Esophagus muscularis mucosa (tissue), 4 donors: ENCODE measurements around the gene ZNF484. TPM values are rescaled to one million over a fixed set of nuclear protein-coding genes. Genes with fewer than 3 reads are reported as not detected.
"Not testable (repeated sequence)": the region's sequence is repeated elsewhere in the genome, so short reads cannot be mapped to it uniquely, and the experiment has no call there.

Experiments
- DNase-seq: peaks from one replicate; pipeline ENCODE4 v3.0.0-alpha.2; 2017; ENCODE audit errors: extremely low spot score
- H3K27ac ChIP-seq, 4 donors: fragments of 200-600 bp; sonication (generic); replicated peaks in 1 of 4; 1 replicate in 3 of 4; 2 replicates in 1 of 4; pipeline ENCODE4 v1.5.1; 2016 to 2019; ENCODE audit warnings: mild to moderate bottlenecking in 1 of 4
- H3K27me3 ChIP-seq, 4 donors: fragments of 200-600 bp; sonication (generic); one replicate each; pipeline versions ENCODE4 v1.5.1 to v1.6.0; 2016 to 2019
- H3K36me3 ChIP-seq, 4 donors: fragments of 200-600 bp; sonication (generic); one replicate each; pipeline ENCODE4 v1.5.1; 2016 to 2019
- H3K4me1 ChIP-seq, 4 donors: fragments of 200-600 bp; sonication (generic); one replicate each; pipeline ENCODE4 v1.5.1; 2016 to 2019
- H3K4me3 ChIP-seq, 4 donors: fragments of 200-600 bp; sonication (generic); 1 replicate in 2 of 4; 2 replicates in 2 of 4; pipeline ENCODE4 v1.5.1; 2016 to 2019; ENCODE audit warnings: mild to moderate bottlenecking in 4 of 4, moderate library complexity in 1 of 4
- H3K9me3 ChIP-seq, 4 donors: fragments of 200-600 bp; sonication (generic); 1 replicate in 3 of 4; 2 replicates in 1 of 4; pipeline ENCODE4 v1.5.1; 2016 to 2019
- CTCF ChIP-seq, 3 experiments: fragments of 200-600 bp in 2 of 3; fragments of 450-650 bp in 1 of 3; sonication (generic) in 2 of 3; IDR thresholded peaks; one replicate each; pipeline ENCODE4 v1.5.1; 2017 to 2019; ENCODE audit warnings: antibody characterized with exemption in 3 of 3, mild to moderate bottlenecking in 2 of 3, moderate library complexity in 1 of 3
- EP300 ChIP-seq: sonication (generic); formaldehyde crosslinking; IDR thresholded peaks from one replicate; pipeline ENCODE4 v1.6.1; 2017; ENCODE audit warnings: antibody characterized with exemption
- POLR2A ChIP-seq: fragments of 450-650 bp; IDR thresholded peaks from one replicate; pipeline ENCODE4 v1.6.1; 2017; ENCODE audit warnings: antibody characterized with exemption, moderate library complexity, mild to moderate bottlenecking, low read depth
- POLR2AphosphoS5 ChIP-seq, 2 donors: sonication (generic); formaldehyde crosslinking; IDR thresholded peaks; one replicate each; pipeline ENCODE4 v1.6.1; 2017; ENCODE audit warnings: antibody characterized with exemption in 2 of 2
- WGBS: methylation state at CpG from one replicate; pipeline ENCODE4 v1.1.5; 2018; 5-methylcytosine and 5-hydroxymethylcytosine counted together
- intact Hi-C: fragments of 100-400 bp; cut with DNase I; formaldehyde crosslinking; loops from one replicate; pipeline ENCODE4 v1.15.1; 2023
- total RNA-seq, 4 donors: library from RNA; depleted of rRNA; stranded (reverse); fragments of >200 nt; gene quantifications; one replicate each; pipeline versions ENCODE4 v1.1.0 to v1.2.1, GENCODE V29; 2016

The ZNF484 gene
- total RNA-seq, 4 donors from 2014 or later, result 8.9 to 11.4 (median 9.9) TPM

- H3K9me3 ChIP-seq, result no peaks in the 10 kb centered on the region
- intact Hi-C loops, result no loop called here
- no peak overlapping the region for H3K27ac ChIP-seq
- no peaks in the 10 kb centered on the region for H3K27me3 ChIP-seq
- H3K36me3 ChIP-seq, result peaks cover 30 to 68% (median 54%) of the 10 kb centered on the region in 4 donors
- H3K4me3 ChIP-seq, result no peak overlapping the region
- TF ChIP-seq EP300 (no peak), POLR2A (no peak), CTCF (IDR thresholded peaks at IDR 0.05) (no peak), POLR2AphosphoS5 (IDR thresholded peaks at IDR 0.05) (no peak)
- H3K4me1 ChIP-seq, result no peaks in the 10 kb centered on the region
- no peak for DNase-seq
Observed at GRCh38 chr9:92857236-92857635, 20.6 kb downstream of the ZNF484 start.

DNA sequence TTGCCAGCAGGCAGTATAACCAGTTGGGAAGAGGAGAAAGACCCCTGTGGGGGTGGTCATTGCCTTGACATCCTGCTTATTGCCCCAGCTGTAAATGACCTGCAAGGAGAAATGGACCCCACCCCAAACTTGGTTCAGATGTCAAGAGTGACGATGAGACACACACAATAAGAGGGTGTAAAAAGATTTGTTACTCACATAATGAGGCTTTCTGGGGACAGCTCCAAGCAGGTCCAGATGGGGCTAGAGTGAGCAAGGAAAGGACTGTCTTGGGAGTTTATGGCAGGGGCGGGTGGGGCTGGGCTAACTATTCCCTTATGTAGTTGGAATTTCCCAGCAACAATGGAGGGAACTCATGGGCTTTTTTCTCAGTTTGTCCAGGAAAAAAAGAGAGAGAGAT lies 24.1 kb downstream of the ZNF484 start:
- H3K36me3 ChIP-seq, result peaks cover 58 to 88% (median 71%) of the 10 kb centered on the region in 4 donors
- no peak for DNase-seq
- TF ChIP-seq POLR2AphosphoS5 (IDR thresholded peaks at IDR 0.05) (no peak), EP300 (no peak), CTCF (IDR thresholded peaks at IDR 0.05) (no peak)
- H3K9me3 ChIP-seq, result peaks cover 0 to 9% (median under 1%) of the 10 kb centered on the region in 4 donors
- intact Hi-C loops, result no loop called here
- H3K27ac ChIP-seq, result no peak overlapping the region
- H3K27me3 ChIP-seq, result no peaks in the 10 kb centered on the region
- 100% methylated on average over 2 of the region's 2 CpGs for WGBS
- no peak overlapping the region for H3K4me3 ChIP-seq
- H3K4me1 ChIP-seq, result no peaks in the 10 kb centered on the region

DNA sequence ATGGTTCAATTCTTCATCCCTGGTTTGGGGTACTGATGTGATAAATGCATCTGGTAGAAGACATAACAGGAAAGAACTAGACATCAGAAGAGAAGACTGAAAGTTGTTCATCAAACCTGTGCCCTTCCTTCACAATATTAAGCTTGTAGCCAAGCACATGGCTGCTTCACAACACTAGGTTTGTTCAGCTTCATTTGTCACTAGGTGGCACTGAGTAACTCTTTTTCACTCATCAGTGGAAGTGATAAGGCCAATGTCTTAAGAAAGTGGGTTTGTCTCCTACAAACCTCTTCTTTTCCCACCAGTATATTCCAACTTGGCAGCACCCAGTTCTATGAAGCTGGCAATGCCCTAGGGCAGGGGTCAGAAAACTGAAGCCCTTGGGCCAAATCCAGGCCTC lies 26.9 kb downstream of the ZNF484 start:
- no peaks in the 10 kb centered on the region for H3K4me1 ChIP-seq
- DNase-seq, result no peak
- H3K27ac ChIP-seq, result no peak overlapping the region
- H3K36me3 ChIP-seq, result peaks cover 81 to 100% (median 89%) of the 10 kb centered on the region in 4 donors
- H3K9me3 ChIP-seq, result peaks cover 7 to 37% (median 22%) of the 10 kb centered on the region in 4 donors
- H3K27me3 ChIP-seq, result no peaks in the 10 kb centered on the region
- no peak for TF ChIP-seq EP300
- no peak for TF ChIP-seq POLR2AphosphoS5 (IDR thresholded peaks at IDR 0.05)
- TF ChIP-seq CTCF (IDR thresholded peaks at IDR 0.05), result no peak
- no peak for TF ChIP-seq POLR2A
- intact Hi-C loops, result no loop called here
- no peak overlapping the region for H3K4me3 ChIP-seq

DNA sequence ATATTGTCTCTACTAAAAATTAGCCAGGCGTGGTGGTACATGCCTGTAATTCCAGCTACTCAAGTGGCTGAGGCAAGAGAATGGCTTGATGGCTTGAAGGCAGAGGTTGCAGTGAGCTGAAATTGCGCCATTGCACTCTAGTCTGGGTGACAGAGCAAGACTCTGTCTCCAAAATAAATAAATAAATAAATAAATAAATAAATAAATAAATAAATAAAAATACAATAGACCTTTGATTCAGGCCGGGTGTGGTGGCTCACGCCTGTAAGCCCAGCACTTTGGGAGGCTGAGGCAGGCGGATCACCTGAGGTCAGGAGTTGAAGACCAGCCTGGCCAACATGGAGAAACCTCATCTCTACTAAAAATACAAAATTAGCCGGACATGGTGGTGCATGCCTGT lies 29.1 kb downstream of the ZNF484 start:
- H3K27me3 ChIP-seq, H3K4me3 ChIP-seq, H3K4me1 ChIP-seq, DNase-seq, H3K27ac ChIP-seq, intact Hi-C loops: not testable (repeated sequence)
- WGBS, result 96% methylated on average over 6 of the region's 6 CpGs
- Histone ChIP-seq H3K36me3 (peaks cover 61 to 82% (median 70%) of the 10 kb centered on the region in 4 donors), H3K9me3 (peaks cover 12 to 56% (median 38%) of the 10 kb centered on the region in 4 donors)

DNA sequence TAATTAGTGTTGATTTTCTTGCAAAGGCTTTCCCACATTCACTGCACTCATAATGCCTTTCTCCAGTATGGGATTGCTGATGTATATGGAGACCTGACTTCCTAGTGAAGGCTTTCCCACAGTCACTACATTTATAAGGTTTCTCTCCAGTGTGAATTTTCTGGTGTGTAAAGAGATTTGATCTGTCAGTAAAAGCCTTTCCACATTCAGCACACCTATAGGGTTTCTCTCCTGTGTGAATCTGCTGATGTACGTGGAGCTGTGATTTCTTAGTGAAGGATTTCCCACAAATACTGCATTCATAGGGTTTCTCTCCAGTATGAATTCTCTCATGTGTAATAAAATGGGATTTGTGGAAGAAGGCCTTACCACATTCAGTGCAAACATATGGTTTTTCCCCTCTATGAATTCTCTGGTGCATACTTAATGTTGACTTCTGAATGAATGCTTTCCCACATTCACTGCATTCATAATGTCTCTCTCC lies 31.1 kb downstream of the ZNF484 start:
- intact Hi-C loops, result no loop called here
- H3K36me3 ChIP-seq, result peaks cover 50 to 67% (median 57%) of the 10 kb centered on the region in 4 donors

DNA sequence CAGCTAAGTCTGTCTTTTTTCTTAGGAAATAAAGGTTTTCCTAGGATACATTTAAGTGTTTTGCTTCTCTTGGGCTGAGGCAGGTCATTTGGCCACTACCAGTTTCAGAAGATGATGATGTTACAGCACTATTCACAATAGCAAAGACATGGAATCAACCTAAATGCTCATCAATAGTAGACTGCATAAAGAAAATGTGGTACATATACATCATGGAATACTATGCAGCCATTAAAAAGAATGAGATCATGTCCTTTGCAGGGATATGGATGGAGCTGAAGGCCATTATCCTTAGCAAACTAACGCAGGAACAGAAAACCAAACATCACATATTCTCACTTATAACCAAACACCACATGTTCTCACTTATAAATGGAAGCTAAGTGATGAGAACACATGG lies 39.4 kb downstream of the ZNF484 start:
- H3K9me3 ChIP-seq, result peaks cover 0 to 27% (median 17%) of the 10 kb centered on the region in 4 donors

More for the DNA sequence above, 31.1 kb downstream of the ZNF484 start:
- Histone ChIP-seq H3K9me3 (peaks cover 12 to 60% (median 45%) of the 10 kb centered on the region in 4 donors), H3K4me1 (no peaks in the 10 kb centered on the region), H3K27me3 (no peaks in the 10 kb centered on the region), H3K27ac (no peak overlapping the region), H3K4me3 (no peak overlapping the region)
- DNase-seq, result no peak
- TF ChIP-seq CTCF (IDR thresholded peaks at IDR 0.05) (no peak), POLR2A (no peak), POLR2AphosphoS5 (IDR thresholded peaks at IDR 0.05) (no peak), EP300 (no peak)
- WGBS, result 94% methylated on average over 1 of the region's 1 CpG

More for the DNA sequence above, 39.4 kb downstream of the ZNF484 start:
- H3K4me1 ChIP-seq, intact Hi-C loops, H3K4me3 ChIP-seq, DNase-seq, H3K36me3 ChIP-seq, H3K27ac ChIP-seq, H3K27me3 ChIP-seq: not testable (repeated sequence)
- WGBS, result 96% methylated on average over 1 of the region's 1 CpG
